NCI-H1694 treated with DMSO at 0.1 percent for 48 hours (cell line): ENCODE results near the gene TACC2.

Experiments used
- DNase-seq: peaks from one replicate; lab custom pipeline; 2025; lab: John Stamatoyannopoulos, UW

TACC2 gene

GRCh38 chr10:122170802-122171201, 181.8 kb downstream of the TACC2 start:
- DNase-seq = no peak

GRCh38 chr10:122171302-122172075, 182.5 kb downstream of the TACC2 start:
- no peak for DNase-seq

- no peak for DNase-seq
Observed at GRCh38 chr10:122172361-122173008, 183.5 kb downstream of the TACC2 start.

- no peak for DNase-seq
Observed at GRCh38 chr10:122173337-122173736, 184.4 kb downstream of the TACC2 start.

GRCh38 chr10:122173766-122174435, 184.9 kb downstream of the TACC2 start:
- DNase-seq = no peak

- DNase-seq = no peak
Observed at GRCh38 chr10:122176232-122177213, 187.6 kb downstream of the TACC2 start.

- no peak for DNase-seq
Observed at GRCh38 chr10:122178655-122179054, 189.7 kb downstream of the TACC2 start.

GRCh38 chr10:122181041-122181732, 192.2 kb downstream of the TACC2 start:
- no peak for DNase-seq

GRCh38 chr10:122181876-122182275, 192.9 kb downstream of the TACC2 start:
- no peak for DNase-seq

GRCh38 chr10:122182308-122182707, 193.3 kb downstream of the TACC2 start:
- no peak for DNase-seq

GRCh38 chr10:122184254-122184653, 195.3 kb downstream of the TACC2 start:
- no peak for DNase-seq

GRCh38 chr10:122185643-122186042, 196.7 kb downstream of the TACC2 start:
- no peak for DNase-seq

- DNase-seq = no peak
Observed at GRCh38 chr10:122186816-122187810, 198.2 kb downstream of the TACC2 start.

- DNase-seq = no peak
Observed at GRCh38 chr10:122188706-122189105, 199.7 kb downstream of the TACC2 start.

GRCh38 chr10:122189185-122189584, 200.2 kb downstream of the TACC2 start:
- DNase-seq = no peak

- no peak for DNase-seq
Observed at GRCh38 chr10:122190176-122190943, 201.4 kb downstream of the TACC2 start.

- no peak for DNase-seq
Observed at GRCh38 chr10:122191936-122192541, 203.1 kb downstream of the TACC2 start.

- DNase-seq = no peak
Observed at GRCh38 chr10:122194251-122194650, 205.3 kb downstream of the TACC2 start.

GRCh38 chr10:122196218-122196617, 207.3 kb downstream of the TACC2 start:
- no peak for DNase-seq
